Left cardiac atrium (tissue), 4 donors: ENCODE measurements around the gene FRMPD2. TPM values are rescaled to one million over a fixed set of nuclear protein-coding genes. Genes with fewer than 3 reads are reported as not detected.
A peak's percentile ranks its signal among the peaks of the same experiment; 100 is the strongest.

Experiments used
- ATAC-seq, 2 donors: fragments of 200-7000 bp; cut with Tn5 transposase; one replicate each; pipeline ENCODE4 v1.9.1; 2020; ENCODE audit warnings: mild to moderate bottlenecking in 2 of 2, moderate library complexity in 2 of 2
- DNase-seq: peaks from one replicate; pipeline ENCODE4 v3.0.0-alpha.2; 2020
- intact Hi-C, 2 donors: fragments of 100-400 bp; cut with DNase I; formaldehyde crosslinking; loops; one replicate each; pipeline versions ENCODE4 v1.14.1 to v1.15.1; 2022 to 2023
- long read RNA-seq: library from polyadenylated mRNA; unstranded; transcript quantifications from one replicate; pipeline ENCODE4 v2.0.0, GENCODE V29; 2021
- total RNA-seq, 2 donors: library from RNA; stranded (reverse); fragmentation: NEBNext Ultra II Directional; extraction: Animal tissue kit (Norgen Biotek cat#: 25700); gene quantifications; one replicate each; pipeline ENCODE4 v1.2.1, GENCODE V29; 2021
- donor health status: DM: no; HTN: yes; CAD: no.
- donor health status: DM: no; HTN: yes; CAD: no; lungs with severe emphysema.
- donor health status: DM: yes; HTN: yes; CAD: no.
- donor health status: Dilated cardiomyopathy.

The FRMPD2 gene
- total RNA-seq: 1 to 10 TPM; 6.0 to 7.7 TPM
- long read RNA-seq: 0 reads

GRCh38 chr10:48274636-48275035 is at the start of gene FRMPD2:
Gene FRMPD2, minus strand, starts transcription at chr10:48274696. Its CDS starts 129 bp downstream, at chr10:48274567.
- intact Hi-C loops: no loop called here

DNA sequence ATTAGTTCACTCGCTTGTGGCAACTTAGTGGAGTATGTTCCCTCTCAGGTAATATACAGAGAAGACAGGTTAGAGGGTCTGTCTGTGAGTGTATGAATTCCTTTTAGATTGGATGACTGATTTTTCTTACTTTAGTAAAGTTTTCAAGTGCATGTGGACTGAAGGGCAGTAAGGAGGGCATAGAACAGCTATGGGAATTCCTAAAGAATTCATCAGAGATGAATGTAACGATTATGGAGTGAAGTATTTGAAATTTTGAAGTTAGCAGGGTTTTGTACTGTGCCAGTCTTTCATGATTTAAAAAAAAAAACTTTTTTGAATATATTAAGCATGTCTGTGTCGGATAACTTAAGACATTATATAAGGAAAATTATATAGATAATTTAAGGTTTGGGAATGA is 47.5 kb upstream of the FRMPD2 start:
- intact Hi-C loops: no loop called here
- no peak for DNase-seq
- ATAC-seq: no peak

More at GRCh38 chr10:48274636-48275035, at the start of gene FRMPD2:
- ATAC-seq: peak; percentile 87 to 90
- peak; percentile 52 for DNase-seq

- DNase-seq: no peak
- no peak for ATAC-seq
- intact Hi-C loops: no loop called here
These were observed 43.0 kb upstream of the FRMPD2 start for GRCh38 chr10:48317321-48317990.

- DNase-seq (no peak), ATAC-seq (no peak)
- intact Hi-C loops: no loop called here
These were observed 41.7 kb upstream of the FRMPD2 start for GRCh38 chr10:48316236-48316635.

DNA sequence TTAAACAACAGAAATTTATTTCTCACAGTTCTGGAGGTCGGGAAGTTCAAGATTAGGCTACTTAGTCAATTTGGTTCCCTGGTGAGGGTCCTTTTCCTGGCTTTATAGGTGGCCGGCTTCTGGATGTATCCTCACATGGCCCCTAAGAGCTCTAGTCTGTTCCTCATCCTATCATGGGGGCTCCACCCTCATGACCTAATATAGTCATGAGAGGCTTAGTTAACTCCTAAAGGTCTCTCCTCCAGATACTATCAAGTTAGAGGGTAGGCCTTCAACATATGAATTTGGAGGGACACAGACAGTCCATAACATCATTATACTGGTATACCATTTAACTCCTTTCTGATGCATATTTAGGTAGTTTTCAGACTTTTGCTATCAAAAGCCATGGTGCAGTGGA is 39.6 kb upstream of the FRMPD2 start:
- intact Hi-C loops: no loop called here
- ATAC-seq: no peak
- no peak for DNase-seq

DNA sequence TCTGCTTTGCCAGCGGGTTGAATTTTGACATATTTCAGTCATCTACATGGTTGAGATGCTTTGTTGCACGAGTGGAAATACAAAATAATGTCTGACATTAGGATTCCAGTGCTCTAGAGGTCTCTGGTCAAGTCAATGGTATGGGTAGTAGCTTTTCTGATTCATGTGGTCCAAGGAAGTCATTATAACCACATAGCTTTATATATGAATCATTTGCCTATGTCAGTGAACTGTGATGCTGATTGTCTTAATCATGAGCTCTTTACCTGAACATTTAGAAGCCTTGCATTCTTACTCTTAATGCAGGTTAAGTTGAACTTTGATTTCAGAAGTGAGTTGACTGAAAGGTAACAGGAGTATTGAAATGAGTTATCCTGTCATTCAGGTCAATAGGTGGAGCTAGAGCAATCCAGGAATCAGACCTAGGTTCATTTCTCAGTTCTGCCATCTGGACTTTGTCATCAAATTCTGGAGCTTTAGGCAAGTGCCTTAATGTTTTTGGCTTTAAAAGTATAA is 35.3 kb upstream of the FRMPD2 start:
- ATAC-seq (no peak), DNase-seq (no peak)
- intact Hi-C loops: no loop called here

- intact Hi-C loops: no loop called here
These were observed 33.2 kb upstream of the FRMPD2 start for GRCh38 chr10:48307711-48308018.

DNA sequence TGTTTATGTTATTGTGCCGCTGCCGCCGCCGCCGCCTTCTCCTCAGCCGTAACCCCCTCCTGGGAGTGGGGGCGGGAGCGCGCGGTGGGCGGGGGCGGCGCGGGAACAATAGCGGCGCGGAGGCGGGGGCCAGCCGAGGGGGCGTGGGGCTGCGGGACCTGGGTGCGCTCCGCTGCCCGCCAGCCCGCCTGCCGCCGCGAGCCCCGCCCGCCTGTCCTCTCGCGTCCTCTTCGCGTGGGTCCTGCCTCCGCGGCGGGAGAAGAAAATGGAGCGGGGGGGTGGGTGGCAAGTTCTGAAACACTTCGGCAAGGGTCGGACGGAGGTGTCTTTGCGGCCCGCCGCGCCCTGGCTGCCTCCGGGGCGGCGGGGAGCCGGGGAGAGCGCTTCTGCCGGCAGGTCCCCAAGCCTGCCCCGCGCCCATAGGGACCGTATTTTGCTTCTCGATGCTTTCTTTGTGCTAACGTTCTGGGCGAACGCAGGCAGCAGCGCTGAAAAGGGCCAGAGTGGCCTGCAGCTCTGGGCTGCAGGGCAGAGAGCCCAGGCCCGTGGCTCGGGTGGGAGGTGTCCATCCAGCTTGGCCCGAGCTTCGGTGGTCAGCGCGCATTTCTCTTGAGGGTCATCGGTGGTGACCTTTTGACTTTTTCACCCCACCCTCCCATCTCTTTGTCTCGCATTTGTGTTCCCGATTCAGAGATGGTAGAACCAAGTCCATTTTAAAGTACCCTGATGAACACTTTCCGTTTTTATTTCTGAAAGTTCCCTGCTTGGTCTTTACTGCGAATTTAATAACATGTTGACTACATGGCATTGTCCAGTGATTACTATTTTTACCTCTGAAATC is 32.6 kb upstream of the FRMPD2 start:
- DNase-seq: peak; percentile 75
- ATAC-seq: peak; percentile 72 to 83
- intact Hi-C loops: no loop called here

More at GRCh38 chr10:48307711-48308018, 33.2 kb upstream of the FRMPD2 start:
- DNase-seq: no peak
- no peak for ATAC-seq

- intact Hi-C loops: no loop called here
- DNase-seq (peak; percentile 95), ATAC-seq (peak; percentile 97 to 98)
These were observed 31.9 kb upstream of the FRMPD2 start, which contains the start of gene MAPK8 for GRCh38 chr10:48306265-48306869. Gene MAPK8, plus strand, starts transcription at chr10:48306677. Its CDS starts 94,984 bp downstream, at chr10:48401661.

DNA sequence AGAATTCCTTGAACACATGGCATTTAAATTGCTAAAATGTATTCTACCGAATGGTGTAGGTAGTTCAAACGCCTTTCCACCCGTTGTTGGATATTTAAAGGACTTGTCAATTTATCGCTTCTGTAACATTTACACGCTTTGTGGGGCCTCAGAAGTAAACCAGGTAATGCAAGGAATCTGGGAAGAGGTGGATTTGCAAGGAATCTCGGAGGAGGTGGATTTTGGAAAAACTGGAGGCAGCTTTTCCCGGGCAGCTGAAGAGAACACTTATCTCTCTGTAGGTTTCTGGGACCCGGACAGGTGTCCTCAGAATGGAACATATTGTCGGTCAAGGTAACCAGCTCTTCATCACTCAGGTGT is 31.4 kb upstream of the FRMPD2 start:
- ATAC-seq (no peak), DNase-seq (no peak)
- intact Hi-C loops: no loop called here

GRCh38 chr10:48302515-48303476 is 28.3 kb upstream of the FRMPD2 start:
- DNase-seq (no peak), ATAC-seq (no peak)
- intact Hi-C loops: no loop called here

DNA sequence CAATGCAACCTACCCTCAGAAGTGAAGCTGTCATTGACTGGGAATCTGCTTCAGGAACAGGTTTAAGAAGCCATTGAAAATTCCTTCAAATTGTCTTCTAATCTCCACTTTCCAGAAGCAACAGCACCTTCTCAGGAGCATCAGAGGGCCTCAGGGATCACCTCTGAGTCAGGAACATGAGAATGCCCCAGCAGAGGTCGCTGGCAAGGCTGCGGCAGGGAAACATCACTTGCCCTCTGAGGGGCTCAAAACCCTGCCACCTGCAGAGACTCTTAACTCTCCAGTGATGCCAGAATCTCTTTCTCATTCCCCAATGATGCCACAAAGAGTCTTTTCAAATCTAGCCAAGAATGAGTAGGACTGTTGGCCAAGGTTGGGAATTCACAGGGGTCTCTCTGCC is 26.1 kb upstream of the FRMPD2 start:
- DNase-seq: no peak
- ATAC-seq: no peak
- intact Hi-C loops: no loop called here

DNA sequence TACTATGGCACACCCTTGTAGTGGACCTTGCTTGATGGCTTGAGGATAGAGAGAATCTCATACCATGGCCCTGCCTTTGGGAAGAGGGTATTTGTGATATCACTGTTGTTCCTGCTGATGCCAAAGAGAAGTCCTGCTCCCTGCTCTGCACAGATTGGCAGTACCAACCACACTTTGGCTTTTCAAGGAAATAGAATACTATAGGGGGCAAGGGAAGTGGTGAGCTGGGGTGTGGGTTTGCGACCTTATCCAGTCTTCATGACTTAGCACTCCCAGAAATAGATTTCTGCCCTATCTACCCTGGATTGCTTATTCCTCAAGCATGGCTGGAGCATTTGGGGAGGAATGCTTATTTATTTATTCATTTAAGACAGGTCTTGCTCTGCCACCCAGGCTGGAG is 25.2 kb upstream of the FRMPD2 start:
- ATAC-seq: no peak
- DNase-seq: no peak
- intact Hi-C loops: no loop called here

- DNase-seq: no peak
- intact Hi-C loops: no loop called here
- no peak for ATAC-seq
These were observed 24.6 kb upstream of the FRMPD2 start for GRCh38 chr10:48299066-48299465.

GRCh38 chr10:48296576-48297098 is 22.1 kb upstream of the FRMPD2 start:
- DNase-seq: no peak
- no peak for ATAC-seq
- intact Hi-C loops: no loop called here

DNA sequence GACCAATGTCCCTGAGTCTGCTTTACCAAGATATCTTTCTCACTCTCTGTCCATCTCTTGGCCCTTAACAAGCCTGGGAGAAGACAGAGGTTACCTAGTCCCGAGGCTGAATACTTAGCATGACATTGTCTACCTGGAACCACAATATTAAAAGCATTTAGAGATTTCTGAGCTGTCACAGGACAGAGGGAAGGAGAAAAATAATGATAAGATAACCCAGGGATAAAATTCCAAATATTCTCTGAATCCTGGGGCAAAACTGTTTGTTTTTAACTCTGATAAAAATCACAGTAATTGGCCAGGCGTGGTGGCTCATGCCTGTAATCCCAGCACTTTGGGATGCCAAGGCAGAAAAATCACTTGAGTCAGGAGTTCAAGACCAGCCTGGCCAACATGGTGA is 19.9 kb upstream of the FRMPD2 start:
- no peak for DNase-seq
- no peak for ATAC-seq
- intact Hi-C loops: loop anchor here in 1 of 2 donors (5.0 kb wide), 1 partner anchor 77 kb away; no protein-coding TSS in a partner anchor

GRCh38 chr10:48292616-48293015 is 18.1 kb upstream of the FRMPD2 start:
- DNase-seq (no peak), ATAC-seq (no peak)
- intact Hi-C loops: loop anchor here in 1 of 2 donors (5.0 kb wide), 1 partner anchor 75 kb away; no protein-coding TSS in a partner anchor

- intact Hi-C loops: loop anchor here in 1 of 2 donors (5.0 kb wide), 1 partner anchor 74 kb away; no protein-coding TSS in a partner anchor
- ATAC-seq: no peak
These were observed 16.7 kb upstream of the FRMPD2 start for GRCh38 chr10:48291190-48291589.

More at GRCh38 chr10:48291190-48291589, 16.7 kb upstream of the FRMPD2 start:
- DNase-seq: no peak
